Regular cardiac myocyte (primary cell): ENCODE results near the gene MVD. TPM values are rescaled to one million over a fixed set of nuclear protein-coding genes. Genes with fewer than 3 reads are reported as not detected.

Experiments used
- total RNA-seq: library from RNA; depleted of rRNA; stranded (reverse); fragments of >200 nt; gene quantifications from 2 replicates; pipeline ENCODE4 v1.2.3, GENCODE V29; 2014

Gene MVD, protein sequence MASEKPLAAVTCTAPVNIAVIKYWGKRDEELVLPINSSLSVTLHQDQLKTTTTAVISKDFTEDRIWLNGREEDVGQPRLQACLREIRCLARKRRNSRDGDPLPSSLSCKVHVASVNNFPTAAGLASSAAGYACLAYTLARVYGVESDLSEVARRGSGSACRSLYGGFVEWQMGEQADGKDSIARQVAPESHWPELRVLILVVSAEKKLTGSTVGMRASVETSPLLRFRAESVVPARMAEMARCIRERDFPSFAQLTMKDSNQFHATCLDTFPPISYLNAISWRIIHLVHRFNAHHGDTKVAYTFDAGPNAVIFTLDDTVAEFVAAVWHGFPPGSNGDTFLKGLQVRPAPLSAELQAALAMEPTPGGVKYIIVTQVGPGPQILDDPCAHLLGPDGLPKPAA
- total RNA-seq, result 41.0 and 45.1 TPM in 2 replicates

DNA sequence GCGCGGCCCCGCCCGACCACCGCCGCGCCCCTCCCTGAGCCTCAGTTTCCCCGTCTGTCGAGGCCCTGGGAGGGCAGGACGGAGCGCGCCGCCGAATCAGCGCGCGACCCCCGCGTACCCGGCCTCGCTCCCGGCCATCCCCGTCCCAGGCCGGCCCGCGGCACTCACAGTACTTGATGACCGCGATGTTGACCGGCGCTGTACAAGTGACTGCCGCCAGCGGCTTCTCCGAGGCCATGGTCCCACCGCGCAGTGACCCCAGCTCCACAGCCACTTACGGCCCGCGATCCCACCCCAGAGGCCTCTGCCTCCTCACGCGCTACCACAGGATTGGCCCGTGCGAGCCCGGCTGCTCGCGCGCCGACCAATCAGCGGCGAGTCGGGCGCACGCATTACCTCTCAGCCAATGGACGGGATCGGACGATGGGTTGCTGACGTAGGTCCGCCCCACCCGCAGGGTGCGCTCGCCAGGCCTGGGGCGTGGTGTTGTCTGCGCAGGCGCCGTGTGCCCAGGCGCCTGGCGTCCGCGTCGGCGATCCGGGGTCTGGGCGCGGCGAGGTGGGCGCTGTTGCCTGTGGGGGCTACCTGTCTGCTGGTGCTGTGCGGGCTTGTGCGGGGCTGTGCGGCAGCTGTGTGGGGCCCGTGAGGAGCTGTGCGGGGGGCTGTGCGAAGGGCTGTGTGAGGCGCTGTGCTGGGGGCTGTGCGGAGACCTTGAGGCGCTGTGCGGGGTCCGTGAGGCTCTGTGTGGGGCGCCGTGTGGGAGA lies at the start of gene MVD:
TSS of gene MVD (minus strand) at position 249 of the 764 bp plus-strand sequence. CDS start at position 238, 11 bp downstream.

DNA sequence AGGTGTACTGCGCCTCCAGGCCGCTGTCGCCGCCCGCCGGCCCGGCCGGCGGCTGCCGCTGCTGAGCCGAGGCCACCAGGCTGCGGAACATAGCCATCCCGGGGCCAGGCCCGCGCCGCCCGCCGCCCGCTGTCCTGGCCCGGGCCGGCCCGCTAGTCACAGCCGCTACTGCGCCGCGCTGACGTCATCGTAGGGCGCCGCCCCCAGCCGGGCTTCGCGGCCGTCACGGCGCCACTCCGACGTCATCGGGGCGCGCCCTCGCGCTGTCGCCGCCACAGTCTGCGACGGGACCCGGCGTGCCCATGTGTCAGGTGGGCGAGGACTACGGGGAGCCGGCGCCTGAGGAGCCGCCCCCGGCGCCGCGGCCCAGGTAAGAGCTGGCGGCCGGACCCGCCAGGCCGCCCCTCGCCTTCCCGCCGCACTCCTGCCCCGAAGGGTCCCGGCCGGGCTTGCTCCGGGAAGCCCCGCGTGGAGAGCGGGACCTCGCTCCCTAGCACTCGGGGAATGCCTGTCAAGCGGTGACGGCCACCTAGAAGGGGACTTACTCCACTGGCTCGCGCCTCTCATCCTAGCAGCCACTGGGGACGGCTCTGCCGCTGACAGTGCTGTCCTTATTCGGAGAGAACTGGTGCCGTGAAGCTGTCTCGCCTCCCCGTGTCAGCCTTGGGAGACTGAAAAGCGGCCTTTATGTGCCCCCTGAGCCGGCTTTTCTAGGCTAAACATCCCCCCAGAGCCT lies 43.5 kb upstream of the MVD start, which contains the start of the genes CTU2 and RNF166:
TSS of gene CTU2 (plus strand) at position 275 of the 736 bp plus-strand sequence. CDS start at position 303, 28 bp downstream.
TSS of gene RNF166 (minus strand) at position 180 of the 736 bp plus-strand sequence. CDS start at position 97, 83 bp downstream.

DNA sequence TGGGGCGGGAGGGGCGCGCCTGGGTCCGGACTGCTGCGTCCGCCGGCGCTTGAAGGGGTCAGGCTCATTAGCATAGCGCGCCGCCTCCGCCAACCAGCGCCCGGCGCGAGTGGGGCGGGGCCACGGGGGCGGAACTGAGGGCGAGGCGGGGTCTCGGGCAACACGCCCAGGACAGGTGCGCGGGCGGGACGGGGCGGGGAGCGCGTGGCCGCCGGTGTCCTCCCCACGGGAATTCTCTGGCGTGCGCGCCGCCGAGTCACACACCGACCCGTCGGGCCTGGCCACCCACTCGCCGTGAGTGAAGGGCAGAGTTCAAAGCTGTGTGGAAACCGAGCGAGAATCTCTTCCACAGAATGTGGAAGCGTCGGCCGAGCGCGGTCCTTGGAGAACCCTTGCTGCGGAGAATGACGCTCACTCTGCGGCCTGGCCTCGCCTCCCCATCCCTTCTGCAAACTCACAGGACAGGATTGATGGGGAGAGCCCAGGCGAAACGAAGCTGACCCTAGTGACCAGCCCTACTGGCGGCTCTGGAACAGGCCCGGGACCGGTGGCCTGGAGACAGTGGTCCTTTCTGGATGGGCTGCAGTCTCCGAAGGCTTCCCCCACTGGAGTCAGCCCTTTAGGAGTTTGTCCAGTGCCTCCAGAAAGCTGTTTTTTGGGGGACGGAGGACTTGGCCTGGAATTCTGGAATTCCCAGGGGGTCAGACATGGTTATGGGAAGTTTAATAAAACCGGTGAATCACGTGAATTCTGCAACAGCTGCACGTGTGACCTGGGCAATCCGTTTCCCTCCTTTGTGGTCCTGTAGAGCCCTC lies 23.8 kb upstream of the MVD start, which contains the start of gene SNAI3:
TSS of gene SNAI3 (minus strand) at position 69 of the 815 bp plus-strand sequence. CDS start 101 bp downstream, outside the sequence.

DNA sequence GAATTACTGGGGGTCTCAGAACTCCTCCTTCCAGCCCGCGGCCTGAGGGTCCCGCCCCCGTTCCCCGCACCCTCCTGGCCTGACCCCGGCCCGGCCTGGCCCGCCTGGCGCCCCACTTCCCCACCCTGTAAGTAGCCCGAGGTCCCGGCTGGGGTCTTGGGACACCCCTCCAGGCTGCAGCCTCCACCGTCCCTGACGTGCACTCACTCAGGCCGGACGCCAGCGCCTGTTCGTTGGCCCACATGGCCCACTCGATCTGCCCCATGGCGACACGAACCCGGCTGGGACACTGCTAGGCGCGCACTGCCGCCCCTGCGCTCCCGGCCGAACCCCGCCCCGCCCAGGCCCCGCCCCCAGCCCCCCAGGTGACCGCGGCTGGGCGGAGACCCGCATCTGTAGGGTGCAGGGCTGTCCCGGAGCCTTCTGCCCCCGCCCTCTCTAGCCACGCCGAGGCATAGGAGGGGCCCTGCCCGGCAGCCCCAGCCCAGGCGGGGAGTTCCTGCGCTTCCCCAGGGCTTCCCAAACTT lies 12.1 kb downstream of the MVD start, which contains the start of gene CYBA:
TSS of gene CYBA (minus strand) at position 305 of the 527 bp plus-strand sequence. CDS start at position 265, 40 bp downstream.

DNA sequence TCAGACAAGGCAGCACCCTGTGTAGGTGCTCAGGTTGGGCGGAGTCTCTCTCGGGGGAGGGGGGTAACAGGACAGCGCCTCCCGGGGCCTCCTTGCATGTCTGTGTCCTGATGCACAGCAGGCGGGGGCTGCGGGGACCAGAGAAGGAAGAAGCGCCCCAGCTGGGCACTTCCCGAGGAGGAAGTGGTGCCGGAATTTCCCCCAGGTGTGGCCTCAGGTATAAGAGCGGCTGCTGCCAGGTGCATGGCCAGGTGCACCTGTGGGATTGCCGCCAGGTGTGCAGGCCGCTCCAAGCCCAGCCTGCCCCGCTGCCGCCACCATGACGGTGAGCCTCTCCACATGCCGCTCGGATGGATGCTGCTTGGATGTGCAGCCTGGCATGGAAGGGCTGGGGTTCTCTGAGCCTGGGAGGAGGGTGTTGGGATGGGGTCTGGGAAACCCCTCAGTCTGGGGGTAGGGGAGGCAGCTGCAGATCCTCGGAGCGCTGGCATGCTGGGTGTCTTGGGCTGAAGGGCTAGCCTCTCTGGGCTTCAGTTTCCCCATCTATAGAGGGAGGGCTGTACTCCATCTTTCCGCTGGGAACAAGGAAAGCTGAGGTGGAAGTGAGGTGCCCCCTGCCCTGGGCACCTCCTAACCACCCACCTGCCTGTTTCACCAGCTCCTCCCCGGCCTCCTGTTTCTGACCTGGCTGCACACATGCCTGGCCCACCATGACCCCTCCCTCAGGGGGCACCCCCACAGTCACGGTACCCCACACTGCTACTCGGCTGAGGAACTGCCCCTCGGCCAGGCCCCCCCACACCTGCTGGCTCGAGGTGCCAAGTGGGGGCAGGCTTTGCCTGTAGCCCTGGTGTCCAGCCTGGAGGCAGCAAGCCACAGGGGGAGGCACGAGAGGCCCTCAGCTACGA lies 24.3 kb downstream of the MVD start, which contains the start of gene IL17C:
TSS of gene IL17C (plus strand) at position 250 of the 908 bp plus-strand sequence. CDS start at position 320, 70 bp downstream.

Other genes starting within 250 kb of the MVD start
- gene ZFPM1, start 209.8 kb downstream of the MVD start, total RNA-seq, result 2.0 and 3.3 TPM in 2 replicates
- gene ZC3H18, start 92.7 kb downstream of the MVD start, total RNA-seq, result 9.6 and 22.6 TPM in 2 replicates
- gene IL17C, start 24.5 kb downstream of the MVD start, total RNA-seq, result not detected in 2 replicates
- 247 and 346 TPM in 2 replicates for gene CYBA, start 12.0 kb downstream of the MVD start, total RNA-seq
- gene SNAI3, start 23.4 kb upstream of the MVD start, total RNA-seq, result not detected in 2 replicates
- gene RNF166, start 43.3 kb upstream of the MVD start, total RNA-seq, result 11.9 and 15.8 TPM in 2 replicates
- gene CTU2, start 43.4 kb upstream of the MVD start, total RNA-seq, result 13.0 and 34.1 TPM in 2 replicates
- gene PIEZO1, start 122.1 kb upstream of the MVD start, total RNA-seq, result 140 and 243 TPM in 2 replicates
- gene CDT1, start 140.7 kb upstream of the MVD start, total RNA-seq, result 3.9 and 19.4 TPM in 2 replicates
- 57.5 and 76.3 TPM in 2 replicates for gene APRT, start 148.8 kb upstream of the MVD start, total RNA-seq
- gene GALNS, start 193.9 kb upstream of the MVD start, total RNA-seq, result 16.5 and 21.1 TPM in 2 replicates
- 36.4 and 53.1 TPM in 2 replicates for gene TRAPPC2L, start 194.0 kb upstream of the MVD start, total RNA-seq
- gene PABPN1L, start 203.6 kb upstream of the MVD start, total RNA-seq, result not detected in 2 replicates